Right hindlimb (tissue), 1 donor: ENCODE data around the gene SLC23A1.

Experiments used
- DNase-seq: peaks from one replicate; pipeline ENCODE4 v3.0.0-alpha.2; 2018

The SLC23A1 gene

GRCh38 chr5:139406963-139407362 is 23.9 kb upstream of the SLC23A1 start:
- no peak for DNase-seq

- no peak for DNase-seq
These were observed 21.4 kb upstream of the SLC23A1 start for GRCh38 chr5:139404484-139404840.

GRCh38 chr5:139403787-139404483 is 20.8 kb upstream of the SLC23A1 start, which contains the start of gene SPATA24:
Gene SPATA24, minus strand, starts transcription at chr5:139404089. Its CDS starts 29 bp downstream, at chr5:139404060.
- peak; percentile 99 for DNase-seq

- DNase-seq: no peak
These were observed 20.3 kb upstream of the SLC23A1 start for GRCh38 chr5:139403418-139403786.

- DNase-seq: no peak
These were observed 19.6 kb upstream of the SLC23A1 start for GRCh38 chr5:139402561-139403158.

GRCh38 chr5:139401546-139401945 is 18.4 kb upstream of the SLC23A1 start:
- DNase-seq: no peak

GRCh38 chr5:139399501-139400121 is 16.5 kb upstream of the SLC23A1 start:
- no peak for DNase-seq

GRCh38 chr5:139397921-139398320 is 14.8 kb upstream of the SLC23A1 start:
- DNase-seq: no peak

- no peak for DNase-seq
These were observed 13.6 kb upstream of the SLC23A1 start for GRCh38 chr5:139396691-139397090.

- DNase-seq: no peak
These were observed 12.9 kb upstream of the SLC23A1 start for GRCh38 chr5:139395844-139396640.

GRCh38 chr5:139394654-139395566 is 11.8 kb upstream of the SLC23A1 start, which contains the start of gene PROB1:
Gene PROB1, minus strand, starts transcription at chr5:139395104. Its CDS starts 23 bp downstream, at chr5:139395081.
- no peak for DNase-seq

GRCh38 chr5:139394123-139394653 is 11.1 kb upstream of the SLC23A1 start:
- peak; percentile 70 for DNase-seq

GRCh38 chr5:139393497-139394122 is 10.5 kb upstream of the SLC23A1 start:
- DNase-seq: no peak

- peak; percentile 79 for DNase-seq
These were observed 9.8 kb upstream of the SLC23A1 start for GRCh38 chr5:139392678-139393496.

GRCh38 chr5:139392324-139392677 is 9.2 kb upstream of the SLC23A1 start:
- DNase-seq: no peak

GRCh38 chr5:139391570-139392323 is 8.7 kb upstream of the SLC23A1 start:
- no peak for DNase-seq

GRCh38 chr5:139390639-139391569 is 7.8 kb upstream of the SLC23A1 start:
- no peak for DNase-seq
